UCSD-AML1 (cell line): ENCODE measurements around the gene NTN3.
A peak's percentile ranks its signal among the peaks of the same experiment; 100 is the strongest.

ENCODE experiments used
- DNase-seq: peaks from one replicate; lab custom pipeline; 2025; ENCODE audit not compliant: unreplicated experiment; lab: John Stamatoyannopoulos, UW

The NTN3 gene

GRCh38 chr16:2496223-2497115 lies 25.4 kb downstream of the NTN3 start:
- no peak for DNase-seq

- no peak for DNase-seq
Measured at GRCh38 chr16:2497116-2497630, 26.1 kb downstream of the NTN3 start.

GRCh38 chr16:2497695-2498484 lies 26.8 kb downstream of the NTN3 start:
- no peak for DNase-seq

- no peak for DNase-seq
Measured at GRCh38 chr16:2498531-2499253, 27.6 kb downstream of the NTN3 start.

GRCh38 chr16:2499454-2499853 lies 28.4 kb downstream of the NTN3 start:
- no peak for DNase-seq

GRCh38 chr16:2499890-2500429 lies 28.9 kb downstream of the NTN3 start:
- DNase-seq = no peak

- DNase-seq = no peak
Measured at GRCh38 chr16:2500430-2500917, 29.4 kb downstream of the NTN3 start.

GRCh38 chr16:2500918-2501750 lies 30.0 kb downstream of the NTN3 start:
- peak; percentile 83 for DNase-seq

GRCh38 chr16:2501946-2502895 lies 31.1 kb downstream of the NTN3 start:
- no peak for DNase-seq

- no peak for DNase-seq
Measured at GRCh38 chr16:2505695-2506094, 34.6 kb downstream of the NTN3 start.

- DNase-seq = no peak
Measured at GRCh38 chr16:2507052-2507659, 36.1 kb downstream of the NTN3 start.

GRCh38 chr16:2507665-2508064 lies 36.6 kb downstream of the NTN3 start:
- no peak for DNase-seq

- DNase-seq = no peak
Measured at GRCh38 chr16:2508722-2509400, 37.8 kb downstream of the NTN3 start.

GRCh38 chr16:2511128-2511800 lies 40.2 kb downstream of the NTN3 start:
- no peak for DNase-seq

- DNase-seq = no peak
Measured at GRCh38 chr16:2511996-2512734, 41.1 kb downstream of the NTN3 start.

- DNase-seq = no peak
Measured at GRCh38 chr16:2512735-2513404, 41.8 kb downstream of the NTN3 start.
